ENCODE results near the gene RGS11.

The RGS11 gene

DNA sequence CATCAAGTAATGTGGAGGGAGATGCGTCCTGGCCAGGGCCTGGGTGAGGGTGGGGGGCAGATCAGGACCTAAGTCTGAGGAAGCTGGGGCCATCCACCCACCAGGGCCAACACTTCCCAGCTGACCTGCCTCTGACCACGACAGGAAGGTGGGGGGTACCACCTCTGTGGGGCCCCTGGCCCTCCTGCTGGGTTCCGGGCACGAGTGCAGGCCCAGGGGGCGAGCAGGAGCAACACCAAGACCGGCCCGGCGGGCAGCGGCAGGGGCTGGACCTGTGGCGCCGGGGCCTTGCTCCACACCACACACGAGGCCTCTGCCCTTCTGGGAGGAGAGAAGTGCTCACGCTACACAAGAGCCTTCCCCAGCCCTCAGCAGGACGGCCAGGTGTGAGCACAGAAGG is 20.5 kb upstream of the RGS11 start:
- no peak for DNase-seq

DNA sequence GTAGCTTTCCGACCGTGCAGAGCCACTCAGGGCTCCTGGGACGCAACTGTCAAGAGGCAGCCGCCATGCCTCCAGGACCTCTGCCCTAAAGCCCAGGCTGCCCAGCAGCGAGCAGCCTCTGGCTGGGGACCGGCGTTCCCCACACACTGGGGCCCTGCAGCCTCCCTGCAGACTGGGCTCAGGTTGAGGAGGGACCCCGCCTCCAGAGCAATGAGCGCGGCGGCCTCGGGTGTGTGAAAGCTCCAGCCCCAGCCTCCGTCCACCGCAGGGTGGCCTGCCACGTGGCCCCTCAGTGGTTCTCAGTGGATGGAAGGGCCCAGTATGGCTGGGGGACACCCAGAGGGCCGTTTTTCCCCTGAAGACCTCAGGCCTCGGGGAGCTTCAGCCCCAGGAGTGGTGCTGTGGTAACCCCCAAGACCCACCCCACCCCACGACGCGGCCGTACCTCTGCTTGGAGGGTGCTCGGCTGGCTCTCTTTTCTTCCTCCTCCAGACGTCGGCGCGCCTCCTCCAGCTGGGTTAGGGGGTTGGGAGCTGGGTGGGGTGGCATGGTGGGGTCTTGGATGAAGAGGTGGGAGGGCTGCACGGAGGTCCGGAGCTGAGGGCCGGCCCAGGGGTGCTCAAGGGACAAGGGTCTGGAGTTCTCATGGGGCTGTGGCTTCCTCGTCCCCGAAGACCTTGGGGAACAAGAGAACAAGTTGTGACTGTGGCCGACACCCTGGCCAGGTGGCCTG is 17.5 kb upstream of the RGS11 start:
- no peak for DNase-seq

DNA sequence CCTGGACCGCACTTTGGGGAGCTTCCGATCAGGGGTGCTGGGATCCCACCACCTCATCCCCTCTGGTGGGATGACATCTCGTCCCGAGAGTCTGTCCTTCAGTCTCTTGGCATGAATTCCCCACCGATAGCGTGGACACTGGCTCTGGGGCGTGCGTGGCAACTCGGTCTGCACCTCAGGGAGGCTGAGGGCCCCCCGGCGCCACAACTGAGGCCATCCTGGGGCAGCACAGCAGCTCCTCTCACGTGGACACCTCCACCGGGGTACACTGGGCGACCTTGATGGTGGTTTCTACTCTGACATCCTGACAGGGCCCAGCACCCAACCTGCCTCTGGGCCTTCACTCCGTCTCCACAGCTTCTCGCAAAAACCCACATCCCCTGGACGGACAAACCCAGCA is 15.8 kb upstream of the RGS11 start:
- no peak for DNase-seq

DNA sequence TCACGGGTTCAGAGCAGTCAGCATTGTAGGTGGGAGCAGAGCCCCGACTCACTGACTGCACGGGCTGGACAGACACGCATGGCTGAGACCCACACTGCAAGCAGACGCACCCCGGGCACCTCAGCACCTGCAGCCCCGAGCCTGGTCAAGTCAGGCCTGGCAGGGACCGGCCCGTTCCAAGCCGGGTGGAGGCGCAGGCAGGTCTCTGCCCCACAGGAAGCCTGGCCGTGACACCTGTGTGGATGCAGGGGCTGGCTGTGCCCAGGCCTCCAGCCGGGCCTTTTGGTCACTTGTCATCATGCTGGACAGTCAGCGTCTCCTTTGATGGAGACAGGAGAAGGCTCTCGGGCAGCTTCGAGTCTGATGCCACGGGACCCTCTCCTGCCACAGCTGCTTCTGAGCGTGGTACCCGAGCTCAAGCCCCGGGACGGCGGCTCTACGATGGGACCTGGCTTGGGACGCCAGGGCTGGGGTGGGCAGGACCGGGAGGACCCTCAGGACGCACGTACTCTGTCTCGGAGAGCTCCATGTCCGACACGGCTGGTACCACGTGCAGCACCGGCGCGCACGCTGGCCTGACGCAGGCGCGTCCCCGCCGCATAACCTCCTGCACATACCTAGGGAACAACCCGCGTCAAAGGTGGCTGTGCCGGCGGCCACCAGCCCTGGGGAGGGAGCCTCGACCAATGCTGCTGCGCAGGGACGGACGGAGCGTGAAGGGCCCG is 15.1 kb upstream of the RGS11 start:
- no peak for DNase-seq

DNA sequence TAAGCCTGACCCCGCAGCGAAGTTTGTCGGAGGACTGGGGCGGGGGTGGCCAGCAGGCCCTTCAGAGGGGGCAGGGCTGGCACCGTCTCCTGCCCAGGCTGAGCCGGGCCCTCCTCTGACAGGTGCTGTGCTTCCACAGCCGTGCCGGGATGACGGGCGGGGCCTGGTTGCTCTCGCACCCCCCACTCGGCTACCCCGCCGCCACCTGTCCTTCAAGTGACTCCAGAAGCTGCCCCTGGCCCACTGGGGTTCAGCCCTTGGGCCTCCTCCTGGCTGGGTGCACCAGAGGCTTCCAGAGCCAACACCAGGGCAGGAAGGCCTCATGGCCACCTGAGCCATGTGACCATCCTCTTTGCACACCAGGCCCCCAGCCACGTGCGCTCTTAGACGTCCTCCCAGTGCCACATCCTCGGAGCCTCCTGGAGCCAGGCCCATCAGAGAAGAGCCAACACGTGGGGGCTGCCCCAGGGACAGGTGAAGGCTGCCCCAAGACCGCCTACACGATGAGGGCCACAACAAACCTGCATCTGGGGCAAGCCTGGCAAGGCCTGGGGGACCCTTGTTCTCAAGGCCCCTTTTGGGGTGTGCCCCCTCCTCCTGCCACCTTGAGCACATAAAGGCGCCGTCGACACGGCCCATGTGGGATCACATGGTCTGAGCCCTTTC is 14.4 kb upstream of the RGS11 start:
- DNase-seq: no peak

DNA sequence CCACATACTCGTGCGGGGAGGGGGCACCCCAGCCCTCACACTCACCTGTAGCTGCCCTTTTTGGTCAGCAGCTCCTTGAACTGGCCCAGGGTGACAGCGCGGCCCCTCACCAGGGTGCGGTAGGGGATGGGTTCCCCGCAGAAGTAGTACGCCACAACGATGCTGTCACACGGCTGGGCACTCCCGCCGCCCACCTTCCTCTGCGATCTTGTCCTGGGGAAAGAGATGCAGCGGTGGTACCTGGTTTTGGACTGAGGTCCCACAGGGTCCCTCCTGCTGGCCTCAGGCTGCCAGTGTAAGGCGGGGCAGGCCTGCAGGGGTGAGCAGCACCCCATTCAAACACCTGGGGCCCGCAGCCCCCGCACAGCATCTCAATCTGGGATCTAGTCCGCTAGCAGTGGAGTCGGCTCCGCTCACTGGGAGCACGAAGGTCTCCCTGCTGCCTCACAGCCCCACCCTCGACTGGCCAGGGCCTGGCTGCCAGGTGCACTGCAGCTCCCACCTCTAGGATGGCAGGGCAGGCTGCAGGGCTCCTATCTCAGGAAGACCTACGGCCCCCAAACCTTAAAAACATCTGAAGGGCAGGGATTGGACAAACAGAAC is 13.8 kb upstream of the RGS11 start:
- DNase-seq: no peak

DNA sequence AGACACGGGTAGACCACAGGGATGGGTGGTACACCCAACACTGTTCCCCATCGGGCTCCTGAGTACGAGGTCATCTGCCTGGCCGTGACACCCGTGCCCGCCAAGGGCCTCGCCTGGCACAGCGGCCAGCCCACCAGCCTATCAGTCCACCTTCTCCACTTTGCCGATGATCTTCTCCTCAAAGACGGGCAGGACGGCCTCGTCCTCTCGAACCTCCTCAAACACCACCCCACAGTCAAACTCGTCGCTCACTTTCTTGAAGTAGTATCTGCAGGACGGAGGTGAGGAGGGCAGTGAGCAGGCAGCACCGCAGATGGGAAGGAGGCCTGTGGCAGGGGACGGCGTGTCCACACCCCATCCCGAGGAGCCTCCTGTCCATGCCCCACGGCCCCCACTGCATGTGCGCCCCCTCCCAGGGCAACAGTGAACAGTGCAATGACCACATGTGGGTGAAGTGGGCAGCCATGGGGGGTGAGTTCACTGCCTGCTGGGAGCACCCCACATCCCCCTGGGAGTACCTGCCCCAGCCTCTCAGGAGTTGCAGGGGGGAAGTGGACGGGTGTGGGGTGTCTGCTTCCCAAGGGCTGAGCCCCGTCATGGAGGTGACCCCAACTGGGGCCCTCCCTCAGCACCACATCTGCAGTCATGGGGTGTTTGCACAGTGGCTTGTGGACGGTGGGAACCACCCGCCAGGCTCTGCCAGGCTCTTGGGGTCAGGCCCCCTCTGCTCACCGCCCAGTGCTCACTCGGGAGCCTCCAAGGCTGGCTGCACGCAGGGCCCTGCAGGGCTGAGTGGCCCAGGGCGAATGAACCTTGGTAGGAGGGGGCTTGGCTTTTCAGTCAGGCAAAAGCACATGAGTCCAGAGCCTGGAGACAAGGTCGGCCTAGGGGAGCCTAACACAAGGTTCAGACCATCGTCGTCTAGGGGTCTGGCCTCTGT is 12.5 kb upstream of the RGS11 start:
- no peak for DNase-seq

DNA sequence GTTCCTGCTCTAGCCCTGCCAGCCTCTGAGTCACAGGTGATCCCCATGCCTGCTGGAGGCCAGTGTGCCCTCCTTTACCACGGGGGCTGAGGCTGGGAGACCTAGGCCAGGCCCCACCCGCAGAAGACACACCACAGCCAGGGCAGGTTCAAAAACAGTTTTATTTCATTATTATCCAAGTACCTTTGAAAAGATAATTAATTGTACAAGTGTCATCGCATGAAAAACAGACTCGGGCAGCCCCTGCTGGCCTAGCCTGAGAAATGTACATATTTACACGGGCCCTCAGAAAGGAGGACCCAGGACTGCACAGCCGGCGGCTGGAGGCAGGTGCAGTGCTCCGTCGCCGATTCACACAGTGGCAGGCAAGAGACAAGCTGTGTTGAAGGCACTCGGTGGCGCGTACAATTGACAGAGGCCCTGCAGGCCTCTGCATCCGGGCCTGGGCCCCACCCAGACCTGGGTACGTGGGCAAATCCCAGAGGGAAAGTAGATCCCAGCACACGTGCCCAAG is 11.6 kb upstream of the RGS11 start:
- no peak for DNase-seq

DNA sequence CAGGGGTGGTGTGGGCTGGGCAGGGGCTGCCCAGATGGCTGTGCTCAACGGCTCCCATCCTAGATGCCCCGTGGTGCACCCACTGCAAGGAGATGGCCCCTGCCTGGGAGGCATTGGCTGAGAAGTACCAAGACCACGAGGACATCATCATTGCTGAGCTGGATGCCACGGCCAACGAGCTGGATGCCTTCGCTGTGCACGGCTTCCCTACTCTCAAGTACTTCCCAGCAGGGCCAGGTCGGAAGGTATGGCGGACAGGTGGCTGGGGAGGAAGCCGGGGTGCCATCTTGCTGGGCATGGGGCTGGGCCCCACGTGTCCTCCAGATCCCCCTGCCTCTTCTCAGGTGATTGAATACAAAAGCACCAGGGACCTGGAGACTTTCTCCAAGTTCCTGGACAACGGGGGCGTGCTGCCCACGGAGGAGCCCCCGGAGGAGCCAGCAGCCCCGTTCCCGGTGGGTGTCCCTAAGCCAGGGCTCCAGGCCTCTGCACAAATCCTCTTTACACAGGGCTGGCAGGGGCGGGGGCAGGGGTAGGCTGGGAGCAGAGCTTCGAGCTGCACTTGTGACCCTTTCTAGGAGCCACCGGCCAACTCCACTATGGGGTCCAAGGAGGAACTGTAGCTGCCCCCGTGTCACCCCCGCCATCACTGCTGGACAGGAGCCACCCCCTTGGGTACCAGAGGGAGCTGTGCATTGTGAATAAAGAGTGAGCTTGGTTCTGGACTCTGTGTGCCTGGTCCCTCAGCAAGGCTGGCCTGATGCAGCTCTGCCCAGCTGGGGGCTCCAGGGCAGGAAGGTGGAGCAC is 10.9 kb upstream of the RGS11 start:
- no peak for DNase-seq

DNA sequence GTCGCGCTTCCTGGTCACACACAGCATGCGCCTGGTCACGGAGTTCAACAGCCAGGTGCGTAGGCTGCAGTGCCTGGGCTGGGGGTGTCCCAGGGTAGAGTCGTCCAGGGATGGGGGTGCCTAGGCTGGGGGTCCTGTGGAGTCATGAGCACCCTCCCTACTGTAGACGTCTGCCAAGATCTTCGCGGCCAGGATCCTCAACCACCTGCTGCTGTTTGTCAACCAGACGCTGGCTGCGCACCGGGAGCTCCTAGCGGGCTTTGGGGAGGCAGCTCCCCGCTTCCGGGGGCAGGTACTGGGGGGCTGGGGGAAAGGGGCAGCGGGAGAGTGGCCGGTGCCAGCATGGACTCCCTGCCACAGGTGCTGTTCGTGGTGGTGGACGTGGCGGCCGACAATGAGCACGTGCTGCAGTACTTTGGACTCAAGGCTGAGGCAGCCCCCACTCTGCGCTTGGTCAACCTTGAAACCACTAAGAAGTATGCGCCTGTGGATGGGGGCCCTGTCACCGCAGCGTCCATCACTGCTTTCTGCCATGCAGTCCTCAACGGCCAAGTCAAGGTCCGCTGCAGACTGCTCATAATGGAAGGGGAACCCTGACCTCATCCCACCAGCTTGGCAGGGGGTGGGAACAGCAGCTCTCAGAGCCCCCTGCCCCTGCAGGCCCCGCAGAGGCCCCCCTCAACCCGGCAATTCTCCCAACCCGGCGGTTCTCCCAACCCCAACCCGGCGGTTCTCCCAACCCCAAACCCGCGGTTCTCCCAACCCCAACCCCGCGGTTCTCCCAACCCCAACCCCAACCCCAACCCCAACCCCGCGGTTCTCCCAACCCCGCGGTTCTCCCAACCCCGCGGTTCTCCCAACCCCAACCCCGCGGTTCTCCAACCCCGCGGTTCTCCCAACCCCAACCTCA is 9.7 kb upstream of the RGS11 start:
- no peak for DNase-seq

DNA sequence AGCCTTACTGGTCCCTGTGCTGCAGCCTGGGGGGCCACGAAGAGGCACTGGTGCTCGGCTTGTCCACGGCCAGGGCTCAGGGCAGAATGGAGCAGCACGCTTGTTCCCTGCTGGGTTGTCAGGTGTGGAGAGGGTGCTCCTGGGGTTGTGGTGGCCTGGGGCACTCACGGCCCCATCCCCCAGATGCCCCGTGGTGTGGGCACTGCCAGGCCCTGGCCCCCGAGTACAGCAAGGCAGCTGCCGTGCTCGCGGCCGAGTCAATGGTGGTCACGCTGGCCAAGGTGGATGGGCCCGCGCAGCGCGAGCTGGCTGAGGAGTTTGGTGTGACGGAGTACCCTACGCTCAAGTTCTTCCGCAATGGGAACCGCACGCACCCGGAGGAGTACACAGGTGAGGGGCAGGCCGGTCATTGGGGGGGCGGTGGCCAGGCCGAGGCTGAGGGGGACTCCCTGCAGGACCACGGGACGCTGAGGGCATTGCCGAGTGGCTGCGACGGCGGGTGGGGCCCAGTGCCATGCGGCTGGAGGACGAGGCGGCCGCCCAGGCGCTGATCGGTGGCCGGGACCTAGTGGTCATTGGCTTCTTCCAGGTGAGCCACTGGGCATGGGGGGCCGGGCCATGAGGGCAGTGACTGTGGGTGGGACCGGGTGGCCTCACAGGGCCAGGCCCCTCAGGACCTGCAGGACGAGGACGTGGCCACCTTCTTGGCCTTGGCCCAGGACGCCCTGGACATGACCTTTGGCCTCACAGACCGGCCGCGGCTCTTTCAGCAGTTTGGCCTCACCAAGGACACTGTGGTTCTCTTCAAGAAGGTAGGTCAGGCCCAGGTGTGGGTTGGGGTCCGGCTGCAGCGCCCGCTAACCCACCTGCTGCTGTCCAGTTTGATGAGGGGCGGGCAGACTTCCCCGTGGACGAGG is 8.7 kb upstream of the RGS11 start:
- DNase-seq: no peak

DNA sequence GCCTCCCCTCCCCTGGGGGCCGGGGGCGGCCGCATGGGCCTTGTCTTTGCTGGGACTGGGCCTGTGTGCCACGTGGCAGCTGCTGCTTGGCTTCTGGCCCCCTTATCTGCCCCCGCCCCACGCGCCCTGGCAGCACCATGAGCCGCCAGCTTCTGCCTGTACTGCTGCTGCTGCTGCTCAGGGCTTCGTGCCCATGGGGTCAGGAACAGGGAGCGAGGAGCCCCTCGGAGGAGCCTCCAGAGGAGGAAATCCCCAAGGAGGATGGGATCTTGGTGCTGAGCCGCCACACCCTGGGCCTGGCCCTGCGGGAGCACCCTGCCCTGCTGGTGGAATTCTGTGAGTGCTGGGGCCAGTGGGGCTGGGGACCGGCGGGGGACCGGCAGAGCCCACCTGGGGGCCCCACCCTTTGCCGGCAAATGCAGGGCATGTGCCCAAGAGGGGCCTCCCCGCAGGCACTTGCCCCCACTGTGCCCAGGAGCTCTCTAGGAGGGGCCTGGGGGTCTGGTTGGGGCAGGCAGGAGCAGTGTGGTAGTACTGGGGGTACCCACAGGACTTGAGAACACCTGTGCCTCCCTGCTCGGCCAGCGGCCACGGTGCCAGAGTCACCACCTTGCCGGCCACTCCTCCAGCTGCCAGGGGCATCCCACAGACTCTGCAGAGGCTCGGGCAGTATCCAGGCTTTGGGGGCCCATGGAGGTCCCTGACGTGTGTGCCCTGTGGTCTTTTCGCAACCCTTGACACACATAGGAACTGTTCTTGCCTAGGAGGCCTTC is 7.5 kb upstream of the RGS11 start, which contains the start of gene PDIA2:
TSS of gene PDIA2 (plus strand) at position 132 of the 773 bp plus-strand sequence. CDS start at position 138, 6 bp downstream.
- no peak for DNase-seq

DNA sequence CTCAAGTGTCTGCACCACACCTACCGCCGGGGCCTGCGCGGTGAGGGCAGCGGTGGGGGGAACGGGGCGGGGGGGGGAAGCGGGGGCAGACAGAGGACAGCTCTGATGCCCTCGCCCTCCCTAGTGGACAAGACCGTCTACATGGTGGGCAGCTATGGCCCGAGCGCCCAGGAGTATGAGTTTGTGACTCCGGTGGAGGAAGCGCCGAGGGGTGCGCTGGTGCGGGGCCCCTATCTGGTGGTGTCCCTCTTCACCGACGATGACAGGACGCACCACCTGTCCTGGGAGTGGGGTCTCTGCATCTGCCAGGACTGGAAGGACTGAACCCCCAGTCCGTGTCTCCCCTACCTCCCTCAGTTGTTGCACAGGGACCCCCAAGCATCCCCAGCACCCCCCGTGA is 6.7 kb upstream of the RGS11 start:
- DNase-seq: no peak

DNA sequence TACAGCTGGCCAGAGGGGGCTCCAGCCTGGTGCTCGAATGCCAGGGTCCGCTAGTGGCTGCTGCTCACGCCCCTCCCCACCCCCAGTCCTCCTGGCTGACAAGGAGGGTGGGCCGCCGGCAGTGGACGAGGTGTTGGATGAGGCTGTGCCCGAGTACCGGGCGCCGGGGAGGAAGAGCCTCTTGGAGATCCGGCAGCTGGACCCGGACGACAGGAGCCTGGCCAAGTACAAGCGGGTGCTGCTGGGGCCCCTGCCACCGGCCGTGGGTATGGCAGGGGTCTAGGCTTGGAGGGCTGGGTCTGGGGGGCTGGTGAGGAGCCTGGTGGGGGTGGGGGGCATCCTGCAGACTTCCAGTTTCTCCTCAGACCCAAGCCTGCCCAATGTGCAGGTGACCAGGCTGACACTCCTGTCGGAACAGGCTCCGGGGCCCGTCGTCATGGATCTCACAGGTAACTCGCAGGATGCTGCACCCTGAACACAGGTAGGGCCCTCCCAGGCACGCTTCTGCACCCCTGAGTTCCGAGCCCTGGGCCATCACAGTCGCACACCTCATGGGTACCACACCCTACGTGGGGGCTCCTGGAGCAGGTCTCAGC is 6.0 kb upstream of the RGS11 start:
- DNase-seq: no peak

DNA sequence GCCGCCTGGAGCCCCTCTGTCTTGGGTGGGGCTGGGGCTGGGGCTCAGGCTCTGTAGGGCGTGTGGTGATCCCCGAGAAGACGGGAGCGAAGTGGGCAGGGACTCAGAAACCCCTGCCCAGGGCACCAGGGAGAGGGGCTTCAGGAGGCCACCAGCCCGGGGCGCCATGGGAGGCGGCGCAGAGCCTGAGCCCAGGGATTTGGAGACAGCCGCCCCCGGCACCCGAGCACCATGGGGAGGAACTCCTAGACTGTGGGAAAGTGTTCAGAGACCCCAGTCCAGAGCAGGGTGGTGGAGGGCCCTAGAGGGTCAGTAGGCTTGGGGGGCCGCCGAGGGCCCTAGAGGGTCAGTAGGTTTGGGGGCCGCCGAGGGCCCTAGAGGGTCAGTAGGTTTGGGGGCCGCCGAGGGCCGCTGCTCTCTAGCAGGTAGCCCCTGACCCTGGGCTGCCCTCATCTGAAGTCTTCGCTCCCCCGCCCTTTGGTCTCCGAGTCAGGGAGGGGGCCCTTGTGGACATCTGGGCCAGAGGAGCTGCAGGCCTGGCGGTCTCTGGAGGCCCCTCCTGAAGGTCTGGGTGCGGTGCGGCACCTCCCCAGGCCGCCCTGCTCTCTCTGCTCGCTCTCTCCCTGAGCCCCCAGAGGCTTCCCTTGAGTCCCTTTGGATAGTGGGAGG is 5.4 kb upstream of the RGS11 start:
- no peak for DNase-seq

DNA sequence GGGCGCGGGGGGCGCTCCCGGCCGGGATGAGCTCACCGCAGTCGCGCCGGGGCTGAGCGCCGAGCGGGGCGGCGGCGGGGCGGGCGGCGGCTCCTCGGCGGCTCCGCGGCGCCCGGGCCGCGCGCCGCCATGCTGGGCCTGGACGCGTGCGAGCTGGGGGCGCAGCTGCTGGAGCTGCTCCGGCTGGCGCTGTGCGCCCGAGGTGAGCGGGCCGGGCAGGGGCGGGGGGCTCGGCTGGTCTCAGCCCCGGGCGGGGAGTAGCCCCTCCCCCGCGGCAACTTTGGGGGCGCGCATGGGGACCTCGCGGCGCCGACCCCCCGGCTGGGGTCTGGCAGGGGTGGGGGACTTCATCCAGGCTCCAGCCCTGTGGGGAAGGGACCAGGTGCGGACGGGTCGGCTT is 4.8 kb upstream of the RGS11 start, which contains the start of gene ARHGDIG:
TSS of gene ARHGDIG (plus strand) at position 40 of the 400 bp plus-strand sequence. CDS start at position 130, 90 bp downstream.
- DNase-seq: no peak

DNA sequence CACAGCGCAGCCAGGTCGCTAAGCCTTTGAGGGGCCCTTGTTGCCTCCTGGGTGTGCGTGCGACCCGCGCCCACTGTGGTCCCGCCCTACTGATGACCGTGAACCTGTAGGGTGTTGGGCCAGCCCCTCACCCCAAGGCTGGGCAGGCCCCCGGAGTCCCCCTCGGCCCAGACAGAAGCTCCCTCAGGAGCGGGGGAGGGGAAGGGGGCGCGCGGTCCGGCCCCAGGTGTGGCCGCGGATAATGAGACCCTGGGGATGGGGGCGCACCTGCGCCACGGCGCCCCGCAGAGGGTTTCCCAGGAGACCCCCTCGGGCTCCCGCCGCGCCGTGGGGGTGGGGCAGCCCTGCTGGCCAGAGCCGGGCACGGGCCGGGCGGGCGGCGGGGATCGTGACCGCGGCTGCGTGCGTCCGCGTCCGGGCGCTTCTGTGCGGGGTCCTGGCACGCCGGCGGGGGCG is 4.3 kb upstream of the RGS11 start:
- no peak for DNase-seq

Data from MV-4-11 (cell line).